Natural killer cell (primary cell): ENCODE results near the gene IL3RA. TPM values are rescaled to one million over a fixed set of nuclear protein-coding genes. Genes with fewer than 3 reads are reported as not detected.

Experiments
- ATAC-seq, 3 donors: fragments of 150-1000 bp in 2 of 3; fragments of 200-7000 bp in 1 of 3; cut with Tn5 transposase; 1 replicate in 1 of 3; 2 replicates in 2 of 3; pipeline ENCODE4 v1.10.0; 2021; ENCODE audit warnings: mild to moderate bottlenecking in 2 of 3, moderate library complexity in 2 of 3
- DNase-seq, 2 donors: peaks; one replicate each; pipeline versions ENCODE4 v3.0.0 to v3.0.0-alpha.2; 2013 to 2021; ENCODE audit warnings: mixed read lengths in 1 of 2
- H3K27ac ChIP-seq: one replicate; pipeline ENCODE4 v1.5.1; 2013; ENCODE audit warnings: mild to moderate bottlenecking, low read length
- H3K27me3 ChIP-seq: one replicate; pipeline ENCODE4 v1.6.1; 2013; ENCODE audit warnings: low read length; ENCODE audit not compliant: control insufficient read depth, insufficient read depth
- H3K36me3 ChIP-seq: one replicate; pipeline ENCODE4 v1.6.1; 2013; ENCODE audit warnings: low read length; ENCODE audit not compliant: control insufficient read depth, insufficient read depth
- H3K4me1 ChIP-seq: one replicate; pipeline ENCODE4 v1.6.1; 2013; ENCODE audit warnings: low read length; ENCODE audit not compliant: control insufficient read depth, insufficient read depth
- H3K4me3 ChIP-seq: one replicate; pipeline ENCODE4 v1.5.1; 2013; ENCODE audit warnings: low read length
- H3K9me3 ChIP-seq: one replicate; pipeline ENCODE4 v1.6.1; 2013; ENCODE audit warnings: low read length; ENCODE audit not compliant: control insufficient read depth, insufficient read depth
- H3K27ac Mint-ChIP-seq, 2 donors: one replicate each; pipeline ENCODE4 v1.8.0; 2022; ENCODE audit warnings: mild to moderate bottlenecking in 2 of 2, mixed read lengths in 2 of 2, moderate library complexity in 1 of 2
- H3K27me3 Mint-ChIP-seq, 2 donors: one replicate each; pipeline ENCODE4 v1.8.0; 2022; ENCODE audit warnings: low read depth in 2 of 2, mixed read lengths in 2 of 2
- H3K36me3 Mint-ChIP-seq: one replicate; pipeline ENCODE4 v1.8.0; 2022; ENCODE audit warnings: mixed read lengths
- H3K4me1 Mint-ChIP-seq, 2 donors: one replicate each; pipeline ENCODE4 v1.8.0; 2022; ENCODE audit warnings: mixed read lengths in 2 of 2
- H3K4me3 Mint-ChIP-seq: one replicate; pipeline ENCODE4 v1.8.0; 2022; ENCODE audit warnings: mild to moderate bottlenecking, moderate library complexity, mixed read lengths
- H3K9me3 Mint-ChIP-seq, 2 donors: one replicate each; pipeline ENCODE4 v1.8.0; 2022; ENCODE audit warnings: mixed read lengths in 2 of 2
- CTCF ChIP-seq: fragments of 200-600 bp; IDR thresholded peaks from one replicate; pipeline ENCODE4 v1.8.0; 2022; ENCODE audit warnings: antibody characterized with exemption
- WGBS: methylation state at CpG from one replicate; pipeline ENCODE4 v1.1.7; 2013; ENCODE audit warnings: missing lambda C conversion rate; ENCODE audit not compliant: insufficient coverage; 5-methylcytosine and 5-hydroxymethylcytosine counted together
- intact Hi-C: fragments of 100-400 bp; cut with micrococcal nuclease; formaldehyde crosslinking; loops from one replicate; pipeline ENCODE4 v1.14.2; 2022
- total RNA-seq, 4 donors: library from RNA; stranded (reverse); fragments of 120-200 nt in 1 of 4; gene quantifications; one replicate each; pipeline versions ENCODE4 v1.2.3 to v1.2.4, GENCODE V29; 2013 to 2022

Gene IL3RA
- total RNA-seq, 3 donors from 2014 or later (not counting 1 experiment from before 2014, with no cell fraction given), result 3.3 to 97.9 (median 4.4) TPM

DNA sequence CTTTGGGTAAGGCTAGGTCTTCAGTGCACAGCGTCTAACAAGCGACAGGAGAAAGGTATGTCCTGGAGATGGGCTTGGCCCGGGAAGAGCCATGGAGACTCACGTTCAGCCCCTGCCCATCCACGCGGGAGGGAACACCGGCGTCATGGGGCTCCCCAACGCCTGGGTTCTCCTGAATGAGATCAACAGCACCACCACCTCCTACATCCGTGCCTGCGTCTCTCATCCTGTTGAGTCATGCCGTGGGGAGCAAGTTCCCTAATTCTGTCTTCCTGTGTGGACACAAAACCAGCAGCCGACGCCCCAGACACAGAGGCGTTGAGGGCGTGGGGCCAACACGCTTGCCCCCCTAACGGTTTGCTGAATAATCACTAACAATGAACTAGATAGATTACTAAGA is 20.1 kb upstream of the IL3RA start:
- intact Hi-C loops, result no loop called here
- Histone ChIP-seq H3K4me3 (no peak overlapping the region), H3K27me3 (no peaks in the 10 kb centered on the region), H3K4me1 (no peaks in the 10 kb centered on the region), H3K36me3 (no peaks in the 10 kb centered on the region), H3K9me3 (no peaks in the 10 kb centered on the region), H3K27ac (no peak overlapping the region)
- DNase-seq (peak in 1 of 2 donors; percentile 22), ATAC-seq (peak; percentile 46 to 91 (median 54))
- TF ChIP-seq CTCF, result no peak
- WGBS, result 8% methylated on average over 18 of the region's 18 CpGs
- Mint-ChIP-seq H3K4me3 (peak overlapping the region; percentile 9), H3K27ac (no peak overlapping the region), H3K9me3 (no peaks in the 10 kb centered on the region), H3K27me3 (no peaks in the 10 kb centered on the region), H3K4me1 (peaks cover 4 to 5% of the 10 kb centered on the region in 2 donors), H3K36me3 (no peaks in the 10 kb centered on the region)

- Histone ChIP-seq H3K4me1 (peaks cover 8% of the 10 kb centered on the region), H3K27ac (no peak overlapping the region), H3K4me3 (no peak overlapping the region), H3K27me3 (no peaks in the 10 kb centered on the region), H3K36me3 (no peaks in the 10 kb centered on the region), H3K9me3 (no peaks in the 10 kb centered on the region)
- H3K9me3 Mint-ChIP-seq, result no peaks in the 10 kb centered on the region
- H3K27me3 Mint-ChIP-seq, result peaks cover 0 to 3% of the 10 kb centered on the region in 2 donors
- no peak overlapping the region for H3K4me3 Mint-ChIP-seq
- WGBS, result 82% methylated on average over 13 of the region's 13 CpGs
- no peak overlapping the region for H3K27ac Mint-ChIP-seq
- H3K36me3 Mint-ChIP-seq, result no peaks in the 10 kb centered on the region
- H3K4me1 Mint-ChIP-seq, result peaks cover 2 to 3% of the 10 kb centered on the region in 2 donors
- intact Hi-C loops, result loop anchor here (5.0 kb wide), 1 partner anchor 1271 kb away; no protein-coding TSS in a partner anchor
- ATAC-seq, result no peak
- no peak for TF ChIP-seq CTCF
- DNase-seq, result no peak
Observed at GRCh38 chrX:1321674-1322073, 14.9 kb upstream of the IL3RA start.

DNA sequence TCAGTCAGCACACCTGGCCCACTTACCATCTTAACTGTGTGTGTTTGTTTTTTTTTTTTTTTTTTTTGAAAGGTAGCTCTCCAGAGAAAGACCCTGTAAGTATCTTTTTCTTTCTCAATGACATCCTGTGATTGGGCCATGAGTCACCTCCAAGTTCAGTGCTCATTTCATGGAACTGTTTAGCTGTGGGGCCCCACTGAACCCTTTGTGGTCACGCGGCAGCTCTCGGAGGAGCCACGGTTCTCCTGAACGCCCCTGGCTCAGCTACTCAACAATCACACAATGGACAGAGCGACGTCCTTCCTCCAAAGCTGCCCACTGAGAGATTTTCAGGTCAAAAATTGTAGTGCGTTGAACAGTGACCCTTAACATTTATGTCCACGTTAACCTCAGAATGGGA is 14.2 kb upstream of the IL3RA start:
- no peak overlapping the region for H3K27ac Mint-ChIP-seq
- intact Hi-C loops, result loop anchor here (5.0 kb wide), 1 partner anchor 1270 kb away; no protein-coding TSS in a partner anchor
- Histone ChIP-seq H3K4me1 (peaks cover 8% of the 10 kb centered on the region), H3K4me3 (no peak overlapping the region), H3K27ac (no peak overlapping the region), H3K9me3 (no peaks in the 10 kb centered on the region), H3K36me3 (no peaks in the 10 kb centered on the region), H3K27me3 (no peaks in the 10 kb centered on the region)
- peaks cover 0 to 3% of the 10 kb centered on the region in 2 donors for H3K27me3 Mint-ChIP-seq
- H3K9me3 Mint-ChIP-seq, result no peaks in the 10 kb centered on the region
- no peaks in the 10 kb centered on the region for H3K4me1 Mint-ChIP-seq
- no peak for ATAC-seq
- 45% methylated on average over 9 of the region's 9 CpGs for WGBS
- no peaks in the 10 kb centered on the region for H3K36me3 Mint-ChIP-seq
- no peak for DNase-seq
- no peak overlapping the region for H3K4me3 Mint-ChIP-seq
- no peak for TF ChIP-seq CTCF

- H3K4me1 ChIP-seq, result peaks cover 8% of the 10 kb centered on the region
- peak; percentile 64 to 89 (median 70) for ATAC-seq
- Mint-ChIP-seq H3K9me3 (no peaks in the 10 kb centered on the region), H3K27me3 (peaks cover 0 to 3% of the 10 kb centered on the region in 2 donors), H3K27ac (no peak overlapping the region), H3K4me3 (no peak overlapping the region), H3K4me1 (no peaks in the 10 kb centered on the region), H3K36me3 (no peaks in the 10 kb centered on the region)
- no peaks in the 10 kb centered on the region for H3K27me3 ChIP-seq
- H3K9me3 ChIP-seq, result no peaks in the 10 kb centered on the region
- no peak overlapping the region for H3K4me3 ChIP-seq
- H3K36me3 ChIP-seq, result no peaks in the 10 kb centered on the region
- DNase-seq, result peak; percentile 29 to 76
- WGBS, result 3% methylated on average over 10 of the region's 10 CpGs
- intact Hi-C loops, result loop anchor here (5.0 kb wide), 1 partner anchor 1269 kb away; no protein-coding TSS in a partner anchor
- peak; percentile 34 for TF ChIP-seq CTCF
- H3K27ac ChIP-seq, result no peak overlapping the region
Observed at GRCh38 chrX:1323315-1323714, 13.3 kb upstream of the IL3RA start.
